ENCODE data around the gene HSD17B13.
"Not testable (repeated sequence)": the region's sequence is repeated elsewhere in the genome, so short reads cannot be mapped to it uniquely, and the experiment has no call there.

HSD17B13 gene, protein sequence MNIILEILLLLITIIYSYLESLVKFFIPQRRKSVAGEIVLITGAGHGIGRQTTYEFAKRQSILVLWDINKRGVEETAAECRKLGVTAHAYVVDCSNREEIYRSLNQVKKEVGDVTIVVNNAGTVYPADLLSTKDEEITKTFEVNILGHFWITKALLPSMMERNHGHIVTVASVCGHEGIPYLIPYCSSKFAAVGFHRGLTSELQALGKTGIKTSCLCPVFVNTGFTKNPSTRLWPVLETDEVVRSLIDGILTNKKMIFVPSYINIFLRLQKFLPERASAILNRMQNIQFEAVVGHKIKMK

DNA sequence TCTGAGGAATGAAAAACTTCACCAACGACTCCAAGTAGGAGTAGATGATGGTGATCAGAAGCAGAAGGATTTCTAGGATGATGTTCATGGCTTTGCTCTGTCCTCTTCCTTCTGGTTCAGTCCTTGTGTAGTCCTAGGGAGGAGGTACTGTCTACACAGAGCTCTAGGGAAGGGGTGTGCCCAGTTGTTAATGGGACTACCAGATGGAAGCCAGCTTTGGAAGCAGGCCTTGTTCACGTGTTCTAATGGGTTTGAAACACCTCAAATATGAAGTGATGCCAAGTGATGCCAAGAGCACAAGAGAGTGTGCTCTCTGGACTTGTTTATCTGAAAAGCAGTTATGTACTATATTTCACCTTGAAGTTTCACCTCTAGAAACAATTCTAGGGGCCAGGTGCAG, at the start of gene HSD17B13:
TSS of gene HSD17B13 (minus strand) at position 129 of the 400 bp plus-strand sequence. CDS start at position 88, 41 bp downstream.
- no peak for DNase-seq

DNA sequence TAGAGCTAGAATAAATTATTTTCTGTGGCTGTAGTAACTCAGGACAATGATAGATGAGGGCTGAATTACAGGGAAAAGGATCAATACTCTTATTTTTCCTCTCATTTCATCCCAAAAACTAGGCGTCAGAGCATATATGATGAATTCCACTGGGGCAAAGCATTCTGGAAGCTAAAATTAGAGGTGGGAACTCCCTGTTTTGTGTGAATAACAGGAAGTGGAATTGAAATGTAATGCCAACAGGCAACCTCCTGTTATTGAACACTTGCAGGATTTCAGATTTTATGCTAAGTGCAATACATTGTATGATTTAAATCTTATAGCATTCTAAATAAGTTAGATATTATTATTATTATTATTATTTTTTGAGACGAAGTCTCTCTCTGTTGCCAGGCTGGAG, 47.4 kb upstream of the HSD17B13 start:
- DNase-seq: no peak

- DNase-seq: no peak
These were observed 44.0 kb upstream of the HSD17B13 start for GRCh38 chr4:87366521-87367162.

DNA sequence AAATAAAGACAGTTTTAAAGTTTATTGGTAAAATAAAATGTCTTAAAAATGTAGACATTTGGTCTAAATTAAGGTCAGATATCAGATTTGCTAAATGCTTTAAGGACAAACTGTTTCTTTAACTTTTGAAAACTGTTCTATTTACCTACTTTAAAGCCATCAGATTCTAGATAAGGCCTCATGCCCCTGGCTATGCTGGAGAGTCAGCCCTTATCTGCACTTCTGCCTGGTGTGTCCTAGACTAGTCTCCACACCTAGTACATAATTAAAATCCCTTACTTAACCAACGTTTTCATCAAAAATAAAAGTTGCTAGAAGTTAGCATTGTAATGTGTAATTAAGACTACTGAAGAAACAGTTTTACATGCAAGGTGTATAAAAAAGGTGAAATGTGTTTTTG, 42.7 kb upstream of the HSD17B13 start:
- DNase-seq: no peak

DNA sequence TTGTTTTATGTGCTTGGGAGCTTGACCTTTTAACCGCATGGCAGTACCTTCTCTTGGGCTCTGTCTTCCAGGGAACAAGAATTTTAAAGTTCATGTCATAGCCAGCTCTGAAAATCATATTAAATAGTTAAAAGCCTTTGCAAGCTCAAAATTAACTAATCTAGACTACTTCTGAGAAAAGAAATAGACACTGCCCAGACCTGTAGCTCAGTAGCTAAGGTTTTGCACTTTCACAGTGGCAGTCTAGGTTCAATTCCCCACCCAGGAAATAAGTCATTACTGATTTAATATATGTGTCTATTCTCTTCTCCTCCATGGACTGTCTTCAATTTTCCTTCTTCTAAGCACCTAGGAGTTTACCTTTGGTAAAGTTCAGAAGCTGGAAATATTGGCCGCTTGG, 40.9 kb upstream of the HSD17B13 start:
- DNase-seq: no peak

DNA sequence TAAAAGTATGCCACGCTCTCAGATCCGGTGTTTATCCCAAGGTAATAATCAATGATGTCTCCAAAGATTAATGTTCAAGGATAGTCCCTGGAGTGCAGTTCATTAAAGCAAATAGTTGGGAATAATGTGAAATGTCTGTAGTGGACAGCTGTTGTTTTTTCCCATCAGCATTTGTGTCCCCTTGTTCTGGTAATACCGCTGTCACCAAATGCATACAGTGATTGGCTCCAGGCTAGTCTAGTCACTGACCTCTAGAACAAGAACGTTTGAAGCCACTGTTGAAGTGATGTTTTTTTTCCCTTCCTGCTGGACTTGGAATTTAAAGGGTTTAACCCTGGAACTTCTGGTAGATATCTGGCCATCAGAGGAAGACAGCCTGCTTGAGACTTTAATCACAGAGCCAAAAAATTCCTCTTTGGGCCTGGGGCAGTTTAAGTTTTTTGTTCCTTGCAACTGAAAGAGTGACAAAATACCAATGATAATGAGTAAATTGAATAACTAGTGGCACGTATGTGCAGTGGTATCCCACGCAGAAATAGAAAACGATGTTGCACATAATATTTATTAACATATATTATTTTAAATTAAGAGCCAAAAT, 37.8 kb upstream of the HSD17B13 start:
- DNase-seq: no peak

- DNase-seq: no peak
These were observed 36.6 kb upstream of the HSD17B13 start for GRCh38 chr4:87359258-87359657.

DNA sequence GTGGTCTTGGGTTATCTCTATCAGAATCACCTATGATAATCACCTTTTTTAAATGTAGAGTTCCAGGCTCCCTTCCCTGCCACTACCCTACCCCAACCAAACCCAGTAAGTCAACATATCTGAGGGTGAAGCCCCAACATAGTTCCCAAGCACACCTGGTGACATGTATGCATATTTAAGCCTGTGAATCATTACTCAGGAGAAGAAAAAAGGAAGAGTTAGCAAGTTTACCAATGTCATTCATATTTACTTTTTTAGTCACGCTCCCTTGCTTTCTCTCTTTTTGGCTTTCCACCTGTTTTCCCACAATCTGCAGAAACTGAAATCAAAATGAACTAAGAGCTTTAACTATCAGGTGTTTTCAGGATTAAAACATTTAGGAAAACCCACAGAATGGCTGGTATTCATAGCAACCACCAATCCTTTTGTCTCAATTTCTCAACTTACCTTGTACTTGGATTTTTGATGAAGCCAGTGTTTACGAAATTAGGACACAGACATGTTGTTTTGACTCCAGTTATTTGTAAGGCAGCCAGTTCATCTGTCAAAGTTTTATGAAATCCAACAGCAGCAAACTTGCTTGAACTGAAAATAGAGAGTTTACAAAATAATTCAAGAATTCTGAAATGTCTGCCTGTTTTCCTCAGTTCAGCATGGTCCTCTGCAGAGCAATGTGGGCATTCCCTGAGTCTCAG, 34.3 kb upstream of the HSD17B13 start:
- DNase-seq: no peak

DNA sequence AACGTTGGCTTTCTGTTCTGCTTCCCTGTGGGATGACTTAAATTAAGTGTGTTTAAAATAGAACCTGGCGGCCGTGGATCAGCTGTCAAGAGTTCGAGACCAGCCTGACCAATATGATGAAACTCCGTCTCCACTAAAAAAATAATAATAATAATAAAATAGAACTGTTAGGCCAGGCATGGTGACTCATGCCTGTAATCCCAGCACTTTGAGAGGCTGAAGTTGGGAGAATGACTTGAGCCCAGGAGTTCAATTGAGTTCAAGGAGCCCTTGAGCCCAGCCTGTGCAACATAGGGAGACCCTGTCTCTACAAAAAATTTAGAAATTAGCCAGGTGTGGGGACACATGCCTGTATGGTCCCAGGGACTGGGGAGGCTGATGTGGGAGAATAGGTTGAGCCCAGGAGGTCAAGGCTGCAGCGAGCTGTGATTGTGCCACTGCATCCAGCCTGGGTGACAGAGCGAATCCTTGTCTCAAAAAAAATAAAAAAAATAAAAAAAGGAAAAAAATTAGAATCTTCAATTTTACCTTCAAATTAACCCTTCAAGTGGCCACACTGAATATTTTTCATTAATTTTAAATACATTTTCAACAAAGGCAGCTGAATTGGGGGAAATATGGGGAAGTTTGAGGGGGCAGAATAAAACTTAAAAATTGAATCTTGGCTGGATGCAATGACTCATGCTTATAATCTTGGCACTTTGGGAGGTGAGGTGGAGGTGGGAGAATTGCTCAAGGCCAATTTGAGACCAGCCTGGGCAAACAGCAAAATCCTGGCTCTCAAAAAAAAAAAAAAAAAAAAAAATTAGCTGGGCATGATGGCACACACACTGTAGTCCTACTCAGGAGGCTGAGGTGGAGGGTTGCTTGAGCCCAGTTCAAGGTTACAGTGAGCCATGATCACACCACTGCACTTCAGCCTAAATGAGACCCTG, 31.8 kb upstream of the HSD17B13 start:
- no peak for DNase-seq

DNA sequence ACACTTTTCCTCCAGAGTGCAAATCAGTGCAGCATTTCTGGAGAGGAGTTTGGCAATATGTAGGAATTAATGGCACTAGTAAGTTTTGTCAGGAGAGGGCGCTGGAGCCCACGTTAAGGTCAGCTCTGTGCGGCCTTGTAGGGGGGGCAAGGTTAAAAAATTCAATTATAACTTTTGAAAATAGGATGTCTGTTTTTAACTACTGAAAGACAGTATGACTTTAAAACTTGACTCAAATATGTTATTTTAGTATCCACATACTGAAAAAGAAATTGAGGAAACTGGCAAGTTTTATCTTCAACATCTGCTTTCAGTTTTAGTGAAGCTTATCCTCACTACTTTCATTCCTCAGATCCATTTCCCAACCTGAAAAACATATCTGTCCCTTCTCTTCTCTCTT, 30.9 kb upstream of the HSD17B13 start:
- DNase-seq: no peak

DNA sequence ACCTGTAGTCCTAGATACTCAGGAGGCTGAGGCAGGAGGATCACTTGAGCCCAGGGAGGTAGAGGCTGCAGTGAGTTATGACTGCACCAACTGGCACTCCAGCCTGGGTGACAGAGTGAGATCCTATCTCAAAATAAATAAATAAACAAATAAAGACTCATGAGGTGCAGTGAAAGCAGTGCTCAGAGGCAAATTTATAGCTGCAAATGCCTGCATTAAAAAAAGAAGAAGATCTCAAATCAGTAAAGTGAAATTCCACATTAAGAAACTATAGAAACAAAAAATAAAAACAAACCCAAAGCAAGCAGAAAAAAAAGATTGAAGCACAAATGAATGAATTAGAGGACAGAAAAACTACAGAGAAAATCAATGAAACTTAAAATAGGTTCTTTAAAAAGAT, 22.5 kb upstream of the HSD17B13 start:
- no peak for DNase-seq

DNA sequence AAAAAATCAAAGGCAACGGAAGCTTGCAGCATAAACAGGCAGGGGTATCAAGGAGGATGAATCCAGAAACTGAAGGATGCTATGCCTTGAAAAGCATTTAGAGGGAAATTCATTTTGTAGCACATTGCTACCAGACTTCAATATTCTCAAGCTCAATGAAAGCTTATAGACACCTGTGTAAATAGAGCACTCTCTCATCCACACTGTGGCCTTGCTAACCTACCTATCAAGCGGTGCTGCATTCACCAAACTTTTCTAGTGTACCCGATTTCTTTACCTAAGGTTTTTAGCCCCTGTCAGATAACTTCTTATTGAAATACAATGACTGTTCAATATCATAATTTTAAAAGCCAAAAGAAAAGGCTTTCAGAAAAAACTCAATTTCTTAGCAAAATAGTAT, 20.2 kb upstream of the HSD17B13 start:
- no peak for DNase-seq

DNA sequence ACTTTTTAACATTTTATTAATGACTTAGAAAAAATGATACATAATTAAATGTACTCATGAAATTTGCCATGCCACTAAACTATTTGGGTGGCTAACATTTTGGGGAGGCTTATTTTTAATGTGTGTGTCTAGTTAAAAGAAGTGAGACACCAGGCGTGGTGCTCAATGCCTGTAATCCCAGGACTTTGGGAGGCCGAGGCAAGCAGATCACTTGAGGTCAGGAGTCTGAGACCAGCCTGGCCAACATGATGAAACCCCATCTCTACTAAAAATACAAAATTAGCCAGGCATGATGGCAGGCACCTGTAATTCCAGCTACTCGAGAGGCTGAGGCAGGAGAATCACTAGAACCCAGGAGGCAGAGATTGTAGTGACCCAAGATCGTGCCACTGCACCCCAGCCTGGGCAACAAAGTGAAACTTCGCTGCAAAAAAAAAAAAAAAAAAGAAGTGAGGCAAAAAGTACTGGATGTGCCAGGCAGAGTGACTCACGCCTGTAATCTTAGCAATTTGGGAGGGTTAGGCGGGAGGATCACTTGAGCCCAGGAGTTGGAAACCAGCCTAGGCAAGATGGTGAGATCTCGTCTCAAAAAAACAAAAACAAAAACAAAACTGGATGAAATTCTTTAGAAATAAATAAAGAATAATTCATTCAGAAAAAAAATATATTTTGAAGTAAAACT, 19.4 kb upstream of the HSD17B13 start:
- not testable (repeated sequence) for DNase-seq

DNA sequence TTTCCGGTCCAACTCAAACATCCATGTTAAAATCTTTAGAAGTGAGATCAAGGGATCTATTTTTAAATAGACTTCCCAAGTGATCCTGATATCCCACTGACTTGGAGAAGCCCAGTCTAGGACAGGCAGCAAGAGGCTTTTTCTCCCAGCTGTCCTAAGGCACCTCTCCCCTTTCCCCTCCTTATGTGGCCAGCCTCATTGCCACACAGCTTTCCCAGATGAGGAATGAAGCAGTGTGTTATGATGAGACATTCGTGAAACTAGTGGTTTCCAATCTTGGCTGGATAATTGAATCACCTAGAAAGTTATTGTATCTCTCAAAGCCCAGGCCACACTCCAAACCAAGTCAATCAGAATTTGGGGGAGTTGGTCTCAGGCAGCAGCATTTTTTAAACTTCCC, 16.8 kb upstream of the HSD17B13 start:
- DNase-seq: no peak

DNA sequence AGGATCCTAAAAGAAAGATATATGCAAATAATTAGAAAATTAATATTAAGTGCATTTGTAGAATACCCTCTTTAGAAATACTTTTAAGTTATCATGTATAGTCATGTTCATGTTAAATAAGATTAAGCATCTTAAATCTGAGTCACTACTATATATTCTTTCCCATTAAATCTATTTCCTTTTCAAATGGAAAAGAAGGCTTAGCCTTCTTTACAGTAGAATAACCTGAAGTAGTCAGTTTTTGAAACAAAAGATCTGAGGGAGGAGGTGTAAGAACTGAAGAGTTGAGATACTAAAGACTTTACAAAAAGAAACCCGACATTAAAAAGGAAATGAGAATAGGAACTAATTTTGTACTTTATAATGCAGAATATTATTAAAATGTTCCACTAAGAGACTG, 14.7 kb upstream of the HSD17B13 start:
- no peak for DNase-seq

- DNase-seq: no peak
These were observed 10.6 kb upstream of the HSD17B13 start for GRCh38 chr4:87333267-87333666.

- DNase-seq: no peak
These were observed 8.1 kb upstream of the HSD17B13 start for GRCh38 chr4:87330761-87331160.

DNA sequence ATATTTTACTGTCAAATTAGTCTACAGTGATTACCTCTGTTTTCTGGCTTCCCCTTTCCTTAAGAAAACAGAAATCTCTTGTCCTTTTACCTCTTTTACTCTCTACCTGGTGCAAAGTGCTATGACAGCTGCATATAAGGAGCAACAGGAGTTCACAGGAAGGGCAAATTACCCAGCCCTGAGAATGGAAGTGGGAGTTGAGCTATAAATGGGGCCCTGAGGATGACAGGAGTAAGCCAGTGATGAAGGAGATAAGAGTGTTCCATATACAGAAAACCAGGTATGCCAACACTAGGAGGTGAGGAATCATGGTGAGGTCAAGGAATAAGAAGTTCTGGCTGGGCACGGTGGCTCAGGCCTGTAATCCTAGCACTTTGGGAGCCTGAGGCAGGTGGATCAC, 4.5 kb upstream of the HSD17B13 start:
- DNase-seq: no peak

GRCh38 chr4:87326460-87326859, 3.8 kb upstream of the HSD17B13 start:
- DNase-seq: no peak

DNA sequence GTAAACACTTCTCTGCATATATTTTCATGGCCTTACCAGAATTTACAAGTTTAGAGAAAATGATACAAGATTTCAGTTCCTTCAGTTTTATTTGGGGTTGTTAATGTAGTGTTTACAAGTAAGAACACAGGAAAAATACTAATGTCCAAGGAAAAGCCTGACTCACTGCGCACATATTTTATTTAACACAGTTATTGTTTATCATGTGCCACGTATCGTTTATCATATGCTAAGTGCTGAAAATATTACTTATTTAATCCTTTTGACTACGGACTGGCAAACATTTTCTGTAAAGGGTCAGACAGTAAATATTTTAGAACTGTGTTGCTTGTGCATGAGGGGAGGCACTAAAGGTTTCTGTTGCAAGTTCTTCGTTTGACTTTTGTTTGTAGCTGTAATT, 794 bp downstream of the HSD17B13 start:
- DNase-seq: no peak

- DNase-seq: no peak
These were observed 5.2 kb downstream of the HSD17B13 start for GRCh38 chr4:87317527-87317926.

DNA sequence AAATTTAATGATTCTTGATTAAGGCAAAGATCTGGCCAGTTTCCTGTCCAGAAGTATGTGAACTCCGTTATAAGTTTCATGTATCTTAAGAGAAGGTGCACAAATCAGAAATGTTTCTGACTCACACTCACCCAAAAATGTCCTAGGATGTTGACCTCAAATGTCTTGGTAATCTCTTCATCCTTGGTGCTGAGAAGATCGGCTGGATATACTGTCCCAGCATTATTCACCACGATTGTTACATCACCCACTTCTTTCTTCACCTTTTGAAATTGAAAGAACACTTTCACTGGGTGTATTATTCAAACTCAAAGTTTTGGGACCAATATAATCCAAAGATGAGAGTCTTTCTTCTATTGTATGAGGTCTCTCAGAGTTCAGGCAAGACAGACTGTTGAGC, 5.7 kb downstream of the HSD17B13 start:
- DNase-seq: no peak

Measured in NCI-H187 (cell line).